DOHH2 (cell line): Measurements from ENCODE around the gene TXNL4B.

Source experiments
- H3F3A ChIP-seq: fragments of 200-600 bp; sonication (generic), shearing (Covaris generic); 2 replicates; pipeline ENCODE4 v1.6.0; 2016; ENCODE audit warnings: antibody characterized with exemption, mild to moderate bottlenecking; ENCODE audit not compliant: control insufficient read depth, insufficient read depth
- H3K27ac ChIP-seq: fragments of 200-600 bp; sonication (generic); 2 replicates; pipeline ENCODE4 v1.5.1; 2014; ENCODE audit warnings: low read depth, mild to moderate bottlenecking, low read length, moderate library complexity
- H3K27me3 ChIP-seq: fragments of 200-600 bp; sonication (generic); 2 replicates; pipeline ENCODE4 v1.6.1; 2014; ENCODE audit warnings: mild to moderate bottlenecking, low read length, mixed read lengths; ENCODE audit not compliant: control insufficient read depth
- H3K36me3 ChIP-seq: fragments of 200-600 bp; sonication (generic); 2 replicates; pipeline ENCODE4 v1.6.1; 2014; ENCODE audit warnings: mild to moderate bottlenecking, low read length, moderate library complexity, mixed read lengths; ENCODE audit not compliant: control insufficient read depth
- H3K4me1 ChIP-seq: fragments of 200-600 bp; sonication (generic); 2 replicates; pipeline ENCODE4 v1.6.1; 2014; ENCODE audit warnings: mild to moderate bottlenecking, low read length, mixed read lengths; ENCODE audit not compliant: control insufficient read depth
- H3K4me2 ChIP-seq: fragments of 200-600 bp; sonication (generic); 2 replicates; pipeline ENCODE4 v1.6.0; 2014; ENCODE audit warnings: mild to moderate bottlenecking, low read length, moderate library complexity
- H3K4me3 ChIP-seq: fragments of 200-600 bp; sonication (generic); 2 replicates; pipeline ENCODE4 v1.5.1; 2014; ENCODE audit warnings: mild to moderate bottlenecking, low read length, mixed read lengths
- H3K79me2 ChIP-seq: fragments of 200-600 bp; sonication (generic); 2 replicates; pipeline ENCODE4 v1.6.1; 2014; ENCODE audit warnings: mild to moderate bottlenecking, low read length, mixed read lengths; ENCODE audit not compliant: control insufficient read depth
- H3K9me2 ChIP-seq: fragments of 200-600 bp; sonication (generic); replicated peaks from 2 replicates; pipeline ENCODE4 v1.6.1; 2014; ENCODE audit warnings: mild to moderate bottlenecking, low read length, mixed read lengths; ENCODE audit not compliant: control insufficient read depth
- H3K9me3 ChIP-seq: fragments of 200-600 bp; sonication (generic); 2 replicates; pipeline ENCODE4 v1.6.1; 2014; ENCODE audit warnings: antibody characterized with exemption, low read length, mixed read lengths; ENCODE audit not compliant: control insufficient read depth, insufficient read depth
- H4K20me1 ChIP-seq: fragments of 200-600 bp; sonication (generic); 2 replicates; pipeline ENCODE4 v1.6.0; 2014; ENCODE audit warnings: low read depth, mild to moderate bottlenecking, antibody characterized with exemption, low read length, moderate library complexity; ENCODE audit not compliant: control insufficient read depth, insufficient read depth
- EZH2phosphoT487 ChIP-seq: fragments of 200-600 bp; sonication (generic); IDR thresholded peaks from 2 replicates; pipeline ENCODE4 v1.6.1; 2017; ENCODE audit warnings: borderline replicate concordance, mild to moderate bottlenecking, antibody characterized with exemption, low read length, moderate library complexity, mixed read lengths
- TF ChIP-seq, protein P1 (sequence below): fragments of 200-600 bp; sonication (generic); IDR thresholded peaks from one replicate; pipeline ENCODE4 v1.5.1; 2014; ENCODE audit warnings: antibody characterized with exemption, mild to moderate bottlenecking, low read depth, low read length; ENCODE audit not compliant: poor library complexity, severe bottlenecking

The TXNL4B gene

DNA sequence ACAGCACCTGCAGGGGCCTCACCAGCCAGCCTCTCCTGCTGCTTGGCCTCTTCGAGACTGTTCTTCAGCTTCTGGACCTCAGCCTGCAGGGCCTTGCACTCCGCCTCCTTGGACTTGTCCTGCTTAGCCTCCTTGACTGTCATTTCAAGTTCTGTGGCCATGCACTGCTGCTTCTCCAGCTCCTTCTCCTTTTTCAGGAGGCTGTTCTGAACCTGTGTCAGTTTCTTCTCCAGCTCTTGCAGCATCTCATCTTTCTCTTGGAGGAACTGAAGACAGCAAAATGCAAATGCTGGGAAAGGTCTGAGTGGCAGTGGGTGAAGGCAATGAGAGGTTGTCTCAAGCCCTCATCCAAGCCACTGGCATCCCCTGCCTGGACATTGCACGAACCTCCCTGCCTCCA lies 39.3 kb upstream of the TXNL4B start:
- H3K4me1 ChIP-seq: no peaks in the 10 kb centered on the region
- TF ChIP-seq, protein P1, sequence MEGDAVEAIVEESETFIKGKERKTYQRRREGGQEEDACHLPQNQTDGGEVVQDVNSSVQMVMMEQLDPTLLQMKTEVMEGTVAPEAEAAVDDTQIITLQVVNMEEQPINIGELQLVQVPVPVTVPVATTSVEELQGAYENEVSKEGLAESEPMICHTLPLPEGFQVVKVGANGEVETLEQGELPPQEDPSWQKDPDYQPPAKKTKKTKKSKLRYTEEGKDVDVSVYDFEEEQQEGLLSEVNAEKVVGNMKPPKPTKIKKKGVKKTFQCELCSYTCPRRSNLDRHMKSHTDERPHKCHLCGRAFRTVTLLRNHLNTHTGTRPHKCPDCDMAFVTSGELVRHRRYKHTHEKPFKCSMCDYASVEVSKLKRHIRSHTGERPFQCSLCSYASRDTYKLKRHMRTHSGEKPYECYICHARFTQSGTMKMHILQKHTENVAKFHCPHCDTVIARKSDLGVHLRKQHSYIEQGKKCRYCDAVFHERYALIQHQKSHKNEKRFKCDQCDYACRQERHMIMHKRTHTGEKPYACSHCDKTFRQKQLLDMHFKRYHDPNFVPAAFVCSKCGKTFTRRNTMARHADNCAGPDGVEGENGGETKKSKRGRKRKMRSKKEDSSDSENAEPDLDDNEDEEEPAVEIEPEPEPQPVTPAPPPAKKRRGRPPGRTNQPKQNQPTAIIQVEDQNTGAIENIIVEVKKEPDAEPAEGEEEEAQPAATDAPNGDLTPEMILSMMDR: no peak
- TF ChIP-seq EZH2phosphoT487: no peak
- H4K20me1 ChIP-seq: no peaks in the 10 kb centered on the region
- H3K4me2 ChIP-seq: no peak overlapping the region
- no peaks in the 10 kb centered on the region for H3K79me2 ChIP-seq
- no peaks in the 10 kb centered on the region for H3K9me3 ChIP-seq
- no peak overlapping the region for H3K27ac ChIP-seq
- no peaks in the 10 kb centered on the region for H3K36me3 ChIP-seq
- no peaks in the 10 kb centered on the region for H3F3A ChIP-seq
- no peak overlapping the region for H3K4me3 ChIP-seq
- H3K27me3 ChIP-seq: peaks cover 9% of the 10 kb centered on the region
- no peaks in the 10 kb centered on the region for H3K9me2 ChIP-seq

DNA sequence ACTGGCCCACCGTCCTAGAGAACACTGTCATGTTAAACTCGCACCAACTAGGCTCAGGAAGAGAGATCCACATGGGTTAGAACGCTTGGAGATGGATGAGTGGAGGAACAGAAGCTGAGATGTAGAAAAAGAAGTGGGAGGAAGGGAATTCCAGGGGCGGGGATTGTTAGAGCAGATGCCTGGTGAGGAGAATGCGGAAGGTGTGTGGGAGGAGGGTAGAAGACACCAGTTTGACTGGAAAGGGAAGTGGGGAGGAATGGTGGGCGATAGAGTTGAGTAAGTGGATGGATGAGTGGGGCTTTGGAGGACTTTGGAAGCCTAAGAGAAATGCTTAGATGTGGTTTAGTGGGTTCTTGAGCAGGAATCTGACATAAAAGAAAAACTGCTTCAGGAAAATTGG lies 37.6 kb upstream of the TXNL4B start:
- Histone ChIP-seq H3K36me3 (no peaks in the 10 kb centered on the region), H3K27me3 (peaks cover 9% of the 10 kb centered on the region), H3K4me1 (no peaks in the 10 kb centered on the region), H3K9me3 (no peaks in the 10 kb centered on the region), H3K4me2 (no peak overlapping the region), H3K79me2 (no peaks in the 10 kb centered on the region), H3K4me3 (no peak overlapping the region), H3F3A (no peaks in the 10 kb centered on the region), H4K20me1 (no peaks in the 10 kb centered on the region), H3K27ac (no peak overlapping the region), H3K9me2 (no peaks in the 10 kb centered on the region)
- no peak for TF ChIP-seq EZH2phosphoT487
- TF ChIP-seq, protein P1: no peak

DNA sequence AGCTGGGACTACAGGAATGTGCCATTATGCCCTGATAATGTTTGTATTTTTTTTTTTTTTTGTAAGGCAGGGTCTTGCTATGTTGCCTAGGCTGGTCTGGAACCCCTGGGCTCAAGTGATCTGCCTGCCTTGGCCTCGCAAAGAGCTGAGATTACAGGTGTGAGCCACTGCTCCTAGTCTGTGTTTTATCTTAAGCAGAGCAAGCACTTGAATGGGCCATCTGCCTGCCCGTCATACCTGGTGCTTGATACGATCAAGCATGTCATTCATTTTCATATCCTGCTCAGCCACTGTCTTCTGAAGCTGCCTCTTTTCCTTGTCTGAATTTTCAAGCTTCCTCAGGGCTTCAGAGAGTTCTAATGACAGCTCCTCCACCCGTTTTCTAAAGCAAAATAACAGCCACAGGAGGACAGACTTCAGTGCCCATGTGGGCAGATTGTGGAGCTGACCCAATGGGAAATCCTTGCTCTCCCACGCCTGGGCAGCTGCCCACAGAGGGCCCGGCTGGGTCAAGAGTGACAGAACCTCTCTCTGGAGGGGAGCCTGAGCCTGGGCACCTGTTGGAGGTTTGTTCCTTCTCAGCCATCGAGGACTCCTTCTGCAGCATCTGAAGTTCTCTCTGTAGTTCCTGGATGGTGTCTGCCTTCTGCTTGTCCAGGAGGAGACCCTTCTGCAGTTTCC lies 36.7 kb upstream of the TXNL4B start:
- no peaks in the 10 kb centered on the region for H3K79me2 ChIP-seq
- H3F3A ChIP-seq: no peaks in the 10 kb centered on the region
- H3K4me2 ChIP-seq: no peak overlapping the region
- H3K36me3 ChIP-seq: no peaks in the 10 kb centered on the region
- no peaks in the 10 kb centered on the region for H3K4me1 ChIP-seq
- no peak overlapping the region for H3K27ac ChIP-seq
- no peaks in the 10 kb centered on the region for H3K9me3 ChIP-seq
- no peaks in the 10 kb centered on the region for H3K9me2 ChIP-seq
- H3K4me3 ChIP-seq: no peak overlapping the region
- TF ChIP-seq EZH2phosphoT487: no peak
- TF ChIP-seq, protein P1: no peak
- H3K27me3 ChIP-seq: peaks cover 9% of the 10 kb centered on the region
- no peaks in the 10 kb centered on the region for H4K20me1 ChIP-seq
